Ramos (cell line): ENCODE data around the gene TOGARAM2.
"Not testable (repeated sequence)": the region's sequence is repeated elsewhere in the genome, so short reads cannot be mapped to it uniquely, and the experiment has no call there.

Experiments used
- in situ Hi-C: fragments of 300-500 bp; cut with MboI; formaldehyde crosslinking; loops from one replicate; pipeline ENCODE4 v1.14.3; 2022; ENCODE audit warnings: low sequenced_read_pairs; ENCODE audit not compliant: unreplicated experiment

TOGARAM2 gene

GRCh38 chr2:28975671-28976070 is 5.4 kb upstream of the TOGARAM2 start:
- in situ Hi-C loops = no loop called here

- in situ Hi-C loops = no loop called here
Measured at GRCh38 chr2:28976584-28976983, 4.5 kb upstream of the TOGARAM2 start.

DNA sequence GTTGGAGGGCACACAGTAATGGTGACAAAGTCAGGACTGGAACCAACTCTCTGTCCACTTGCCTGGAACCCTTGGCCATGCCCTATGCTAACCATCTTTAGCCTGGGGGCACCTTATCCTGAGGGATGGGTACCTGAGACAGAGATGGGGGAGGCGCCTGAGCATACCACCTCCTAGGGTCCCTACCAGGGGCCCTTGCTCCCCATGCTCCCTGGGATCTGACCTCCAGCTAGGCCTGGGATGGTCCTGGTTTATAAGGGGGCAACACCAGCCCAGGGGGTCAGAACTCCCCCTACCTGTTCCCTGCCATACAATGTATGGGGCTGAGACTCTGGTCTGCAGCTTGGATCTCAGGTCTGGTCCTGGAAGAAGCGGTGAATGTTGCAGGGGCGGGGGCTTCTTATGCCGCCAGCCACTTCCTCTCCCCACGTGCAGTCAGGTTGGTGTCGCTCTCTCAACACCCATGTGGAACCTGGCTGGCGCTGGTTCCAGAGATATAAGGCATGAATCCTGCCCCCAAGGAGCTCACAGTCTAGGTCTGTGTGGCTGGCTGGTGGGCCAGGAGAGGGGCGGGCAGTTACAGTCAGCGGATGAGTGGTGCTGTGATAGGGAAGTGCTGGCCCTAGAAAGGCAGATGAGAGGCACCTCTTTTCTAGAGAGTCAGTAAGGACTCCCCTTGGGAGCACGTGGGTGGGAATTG is 3.8 kb upstream of the TOGARAM2 start:
- in situ Hi-C loops = no loop called here

- in situ Hi-C loops = not testable (repeated sequence)
Measured at GRCh38 chr2:28978001-28978400, 3.1 kb upstream of the TOGARAM2 start.

DNA sequence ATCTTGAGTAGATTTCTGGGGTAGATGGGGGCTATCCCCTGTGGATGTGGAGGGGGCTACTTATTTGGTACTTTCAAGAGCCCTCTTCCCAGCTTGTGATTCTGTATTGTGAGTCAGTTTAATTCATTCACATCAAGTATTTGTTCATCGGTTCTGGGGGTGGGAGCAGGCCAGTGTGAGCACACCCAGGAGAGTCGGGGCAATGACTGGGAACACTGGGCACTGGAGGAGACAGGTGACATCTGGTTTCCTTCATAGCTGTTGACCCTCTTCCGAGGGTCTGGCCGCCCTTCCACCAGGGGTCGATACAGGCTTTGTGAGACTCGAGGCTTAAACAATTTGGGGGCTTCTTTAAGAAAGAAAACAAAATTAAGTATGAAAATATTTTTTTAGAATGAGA is 2.5 kb upstream of the TOGARAM2 start:
- in situ Hi-C loops = no loop called here

DNA sequence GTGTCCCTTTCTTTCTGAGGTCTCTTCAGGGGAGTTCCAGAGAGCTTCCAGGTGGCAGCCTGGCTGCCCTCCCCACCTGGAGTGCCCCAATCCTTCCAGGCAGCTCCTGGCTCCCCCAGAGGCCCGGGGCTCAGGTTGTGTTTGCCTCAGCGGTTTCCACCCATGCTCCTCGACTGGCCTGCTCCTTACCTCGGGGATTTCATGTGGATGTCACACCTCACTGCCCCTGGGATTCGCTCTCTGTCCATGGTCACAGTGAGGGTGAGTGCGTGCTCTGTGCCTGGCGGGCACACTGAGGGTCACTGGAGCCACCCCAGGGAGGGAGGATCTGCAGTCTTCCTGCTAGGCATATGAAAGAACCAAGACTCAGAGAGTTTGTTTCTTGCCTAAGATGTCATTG is 2.1 kb upstream of the TOGARAM2 start:
- in situ Hi-C loops = no loop called here

- in situ Hi-C loops = no loop called here
Measured at GRCh38 chr2:28979576-28980366, 1.3 kb upstream of the TOGARAM2 start.

- in situ Hi-C loops = no loop called here
Measured at GRCh38 chr2:28980368-28981015, 606 bp upstream of the TOGARAM2 start.

DNA sequence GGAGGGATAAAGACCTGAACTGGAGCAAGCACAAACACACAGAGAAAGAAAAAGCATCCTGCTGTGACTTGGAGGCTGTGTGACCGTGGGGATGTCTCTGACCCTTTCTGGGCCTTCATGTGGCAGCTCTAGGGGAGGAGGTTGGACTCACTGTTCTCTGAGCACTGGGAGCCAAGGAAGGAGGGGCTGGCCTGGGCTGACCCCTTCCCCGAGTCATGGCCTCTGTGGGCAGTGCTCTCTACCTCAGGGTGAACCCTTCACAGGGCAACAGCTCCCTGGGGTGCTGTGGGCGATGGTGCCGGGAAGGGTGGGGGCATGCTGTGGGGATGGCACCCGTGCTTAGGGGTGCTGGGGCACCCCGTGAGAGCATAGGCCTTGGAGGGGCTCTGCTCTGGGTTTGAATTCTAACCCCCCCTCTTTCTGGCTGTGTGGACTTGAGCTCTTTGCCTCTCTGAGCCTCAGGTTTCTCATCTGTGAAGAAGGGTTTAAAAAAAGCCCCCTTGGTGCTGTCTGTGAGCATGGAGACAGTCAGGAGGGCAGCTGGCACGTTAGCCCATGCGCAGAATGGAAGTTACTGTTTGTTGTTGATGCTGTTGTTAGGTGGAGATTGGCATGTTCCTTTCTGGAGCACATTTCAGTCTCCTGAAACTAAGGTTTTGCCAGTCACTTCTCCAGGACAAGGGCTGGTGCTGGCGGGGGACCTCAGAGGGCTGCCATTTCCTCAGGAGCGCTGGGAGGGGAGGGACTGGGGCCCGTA is 700 bp downstream of the TOGARAM2 start:
- in situ Hi-C loops = no loop called here

DNA sequence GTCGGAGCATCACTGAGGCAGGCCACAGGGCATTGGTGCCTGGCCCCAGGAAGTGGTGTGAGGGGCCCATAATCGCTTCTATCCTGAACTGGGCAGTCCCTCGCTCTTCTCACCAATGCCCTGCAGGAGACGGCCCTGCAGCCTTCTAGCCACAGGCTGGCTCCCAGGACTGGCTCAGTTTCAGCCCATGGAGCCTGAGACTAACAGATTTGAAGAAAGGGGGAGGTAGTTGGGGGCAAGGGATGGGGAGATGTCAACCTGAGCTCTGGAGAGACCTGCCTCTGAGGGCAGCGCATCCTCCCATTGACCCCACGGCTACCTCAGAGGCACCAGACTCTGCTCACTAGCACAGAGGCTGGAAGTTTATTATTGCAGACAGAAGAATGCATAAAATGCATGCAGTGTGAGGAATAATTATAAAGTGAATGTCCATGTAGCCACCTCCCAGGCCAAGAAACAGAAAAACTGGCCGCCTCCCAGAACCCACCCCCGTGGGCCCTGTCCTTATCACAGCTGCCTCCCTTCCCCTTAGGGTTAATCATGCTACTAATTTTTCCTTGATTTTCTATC is 1.4 kb downstream of the TOGARAM2 start:
- in situ Hi-C loops = no loop called here

DNA sequence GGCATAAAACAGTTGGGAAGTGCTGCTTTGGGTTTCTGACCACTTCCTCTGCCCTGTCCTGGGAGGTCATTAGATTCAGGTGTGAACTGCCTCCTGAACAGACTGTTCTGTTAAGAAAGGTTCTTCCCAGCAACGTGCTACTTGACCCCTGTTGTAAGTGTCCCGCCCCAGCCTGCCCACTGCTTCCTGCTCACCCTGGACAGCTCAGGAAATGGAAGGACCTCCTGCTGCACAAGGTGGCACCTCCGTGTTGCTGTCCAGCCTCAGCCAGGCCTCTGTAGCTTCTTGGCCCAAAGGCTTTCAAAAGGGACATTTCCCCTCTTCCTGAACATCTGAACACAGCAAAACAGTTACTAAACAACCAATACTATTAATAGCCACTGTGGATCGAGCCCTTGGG is 5.3 kb downstream of the TOGARAM2 start:
- in situ Hi-C loops = no loop called here

DNA sequence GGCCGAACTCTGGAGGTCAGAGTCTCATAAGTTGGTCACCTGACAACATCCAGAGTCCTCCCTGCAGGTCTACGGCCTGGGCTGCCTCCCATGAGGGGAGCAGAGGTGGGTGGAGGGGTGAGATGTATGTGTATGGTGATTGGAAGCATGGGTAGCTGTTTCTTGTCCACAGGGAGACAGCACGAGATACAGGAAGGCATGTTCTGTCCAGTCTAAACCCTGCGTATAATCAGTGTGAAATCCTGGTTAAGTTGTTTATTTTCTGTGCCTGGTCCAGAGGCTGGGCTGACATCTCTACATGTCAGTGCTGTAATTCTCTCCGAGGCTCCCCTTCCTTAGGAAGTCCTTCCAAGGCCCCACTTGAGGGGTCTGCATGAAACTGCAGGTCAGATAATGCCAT is 8.9 kb downstream of the TOGARAM2 start:
- in situ Hi-C loops = no loop called here

DNA sequence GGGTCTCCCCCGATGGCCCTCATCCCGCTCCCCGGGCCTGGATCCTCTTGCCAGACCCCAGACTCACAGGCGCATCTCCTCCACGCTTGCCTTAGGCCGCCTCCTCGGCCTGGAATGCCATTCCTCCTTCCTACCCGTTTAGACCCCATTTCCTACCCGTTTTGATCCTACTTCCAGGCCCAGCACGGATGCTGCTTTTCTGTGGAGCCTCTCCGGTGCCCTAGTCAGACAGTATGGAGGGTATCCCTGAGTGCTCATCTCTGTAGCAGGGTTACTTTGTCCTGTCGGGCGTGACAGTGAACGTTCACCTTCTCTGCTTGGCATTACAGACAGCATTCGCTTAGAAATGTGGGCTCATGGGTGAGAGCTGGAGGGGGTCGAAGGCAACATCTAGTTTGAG is 9.3 kb downstream of the TOGARAM2 start:
- in situ Hi-C loops = no loop called here

DNA sequence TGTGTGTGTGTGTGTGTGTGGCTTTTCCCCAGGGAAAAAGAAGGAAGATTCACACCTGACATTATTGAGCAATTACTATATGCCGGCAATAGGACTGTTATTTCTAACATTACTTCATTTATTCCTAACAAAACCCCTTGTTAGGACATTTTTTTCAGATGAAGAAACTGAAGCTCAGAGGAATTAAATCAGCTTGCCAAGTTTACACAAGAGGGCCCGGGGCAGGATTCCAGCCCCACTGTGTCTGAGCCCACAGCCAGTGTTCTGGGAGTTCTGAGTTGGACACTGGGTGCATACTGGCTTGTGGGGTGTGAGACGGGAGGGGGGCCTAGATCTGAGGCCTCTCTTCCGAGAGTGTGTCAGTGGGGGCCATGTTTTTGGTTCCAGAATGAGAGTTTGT is 9.9 kb downstream of the TOGARAM2 start:
- in situ Hi-C loops = no loop called here

GRCh38 chr2:28991460-28991859 is 10.4 kb downstream of the TOGARAM2 start:
- in situ Hi-C loops = no loop called here

DNA sequence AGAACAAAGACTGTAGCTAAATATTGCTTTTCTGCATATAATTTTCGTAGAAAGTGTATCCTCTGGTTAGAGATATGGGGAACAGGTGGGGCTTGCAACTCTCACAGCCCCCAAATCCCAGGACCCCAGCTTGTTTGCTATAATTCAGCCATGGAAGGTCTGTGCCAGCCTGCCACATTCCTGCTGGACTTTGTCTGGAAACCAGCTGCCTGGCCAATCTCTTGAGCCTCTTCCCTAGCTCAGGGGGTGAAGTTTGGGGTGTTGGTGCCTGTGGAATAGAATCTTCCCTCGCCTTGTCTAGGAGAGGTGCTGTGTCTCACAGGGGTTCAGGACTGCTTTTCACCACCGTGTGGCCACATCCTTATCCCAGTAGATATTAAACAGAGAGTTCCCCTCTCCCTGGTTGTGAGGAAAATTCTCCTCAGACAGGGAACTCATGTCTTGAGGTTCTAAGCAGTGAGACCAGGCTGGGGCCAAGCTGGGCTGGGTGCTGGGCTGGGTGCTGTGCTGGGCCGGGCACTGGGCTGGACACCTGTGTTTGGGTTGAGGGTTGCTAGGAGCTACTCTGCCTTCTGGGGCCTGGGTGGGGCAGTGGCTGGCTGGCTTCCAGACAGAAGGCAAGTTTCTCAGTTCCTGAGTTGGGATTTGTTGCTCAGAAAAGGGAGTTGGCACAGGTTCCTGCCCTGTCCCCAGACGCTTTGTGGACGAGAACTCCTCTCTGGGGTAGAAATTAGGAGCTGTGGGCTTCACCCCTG is 12.3 kb downstream of the TOGARAM2 start:
- in situ Hi-C loops = no loop called here

- in situ Hi-C loops = no loop called here
Measured at GRCh38 chr2:28994074-28994473, 13.0 kb downstream of the TOGARAM2 start.

DNA sequence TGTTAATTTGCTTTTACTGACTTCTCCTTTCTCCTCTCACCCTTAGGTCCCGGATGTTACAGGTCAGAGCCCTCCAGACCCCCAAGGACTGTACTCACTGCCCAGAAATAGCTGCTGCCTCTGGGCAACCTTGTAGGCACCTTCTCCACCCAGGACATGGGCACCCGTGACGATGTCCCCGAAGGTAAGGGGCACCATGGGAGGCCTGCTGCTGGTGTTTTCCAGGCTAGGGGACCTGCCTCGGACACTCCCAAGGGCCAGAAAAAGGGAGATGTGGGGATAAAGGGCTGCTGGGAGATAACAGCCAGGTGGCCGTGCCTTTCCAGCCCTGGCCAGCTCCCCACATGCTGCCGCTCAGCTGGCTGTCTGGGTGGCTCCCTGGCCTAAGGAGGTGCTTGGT is 13.6 kb downstream of the TOGARAM2 start:
- in situ Hi-C loops = no loop called here
